Hindlimb muscle (tissue), 1 donor: ENCODE results near the gene MTCL1. TPM values are rescaled to one million over a fixed set of nuclear protein-coding genes. Genes with fewer than 3 reads are reported as not detected.

Experiments
- DNase-seq: peaks from one replicate; pipeline ENCODE4 v3.0.0-alpha.2; 2013
- polyA plus RNA-seq: library from polyadenylated mRNA; unstranded; fragments of 120-200 nt; gene quantifications from one replicate; pipeline ENCODE4 v1.2.1, GENCODE V29; 2013; ENCODE audit not compliant: insufficient read length

Gene MTCL1
- polyA plus RNA-seq, 1 donor = 26.1 TPM

- DNase-seq = no peak
Measured at GRCh38 chr18:8869696-8870095, 164.3 kb downstream of the MTCL1 start.

DNA sequence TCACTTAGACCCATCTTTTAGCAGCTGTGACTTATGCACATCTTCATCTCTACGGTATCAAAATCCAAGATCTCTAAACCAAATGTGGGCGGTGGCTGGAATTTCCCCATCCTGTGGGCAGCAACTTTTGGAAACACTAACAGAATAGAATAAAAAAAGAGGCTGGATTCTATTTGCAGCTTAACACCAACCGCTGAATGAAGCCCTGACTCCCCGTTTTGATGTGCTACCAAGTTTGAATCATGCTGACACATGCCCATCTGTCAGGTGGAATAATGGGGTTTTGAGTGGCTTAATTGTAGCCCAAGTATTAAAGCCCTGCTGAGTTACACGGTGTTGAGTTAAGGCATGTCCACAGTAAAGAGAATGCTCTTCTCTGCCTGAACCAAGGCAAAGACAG, 165.2 kb downstream of the MTCL1 start:
- no peak for DNase-seq

- no peak for DNase-seq
Measured at GRCh38 chr18:8871489-8871888, 166.1 kb downstream of the MTCL1 start.

- DNase-seq = no peak
Measured at GRCh38 chr18:8874872-8875271, 169.5 kb downstream of the MTCL1 start.

DNA sequence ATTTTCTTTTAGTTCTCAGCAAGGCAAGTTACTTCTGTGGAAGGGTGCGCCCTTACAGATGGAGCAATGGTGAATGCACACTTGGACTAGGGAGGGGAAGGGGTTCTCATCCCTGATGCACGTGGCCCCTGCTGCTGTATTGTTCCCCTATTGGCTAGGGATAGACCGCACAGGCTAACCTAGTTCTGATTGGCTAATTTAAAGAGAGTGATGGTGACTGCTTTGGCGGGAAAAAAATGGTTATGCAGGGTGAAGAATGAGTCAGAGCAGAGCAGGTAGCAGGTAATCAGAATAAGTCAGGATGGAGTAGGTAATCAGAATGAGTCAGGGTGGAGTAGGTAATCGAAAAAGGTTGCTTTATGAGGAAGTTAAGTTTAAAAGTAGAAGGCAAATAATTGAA, 171.5 kb downstream of the MTCL1 start:
- DNase-seq = no peak

DNA sequence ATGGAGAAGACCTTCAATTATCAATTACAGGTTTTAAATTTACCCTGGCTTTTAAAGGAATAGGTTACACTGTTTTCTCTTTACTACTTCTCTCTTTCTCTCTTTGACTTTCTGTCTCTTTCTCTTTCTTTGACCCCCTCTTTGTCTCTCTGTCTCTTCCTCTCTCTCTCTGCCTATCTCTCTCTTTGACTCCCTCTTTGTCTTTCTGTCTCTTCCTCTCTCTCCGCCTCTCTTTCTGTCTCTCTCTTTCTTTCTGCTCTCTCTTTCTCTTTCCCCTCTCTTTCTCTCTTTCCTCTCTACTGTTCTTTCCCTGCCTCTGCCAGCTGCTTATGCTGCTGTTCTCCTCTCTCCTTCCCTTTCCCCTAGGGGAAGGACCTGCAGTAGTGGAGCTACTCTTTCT, 175.7 kb downstream of the MTCL1 start:
- DNase-seq = no peak

Other genes starting within 250 kb of the MTCL1 start
- gene RAB12, start 96.1 kb upstream of the MTCL1 start, polyA plus RNA-seq = 54.8 TPM